Stimulated activated CD8-positive, alpha-beta memory T cell treated with anti-CD3 and anti-CD28 coated beads, Interleukin-15, amount 100 ng/mL, for 4 hours (primary cell): ENCODE data around the gene RASGEF1C.

Experiments
- DNase-seq, 2 donors: peaks; one replicate each; pipeline ENCODE4 v3.0.0-alpha.2; 2020; ENCODE audit warnings: low read depth in 2 of 2

Gene RASGEF1C

GRCh38 chr5:180159756-180160155, 49.3 kb downstream of the RASGEF1C start:
- DNase-seq: no peak

- no peak for DNase-seq
Measured at GRCh38 chr5:180157866-180158265, 51.1 kb downstream of the RASGEF1C start.

- DNase-seq: no peak
Measured at GRCh38 chr5:180156141-180156540, 52.9 kb downstream of the RASGEF1C start.

- DNase-seq: no peak
Measured at GRCh38 chr5:180155365-180155926, 53.6 kb downstream of the RASGEF1C start.

- DNase-seq: no peak
Measured at GRCh38 chr5:180154821-180155364, 54.1 kb downstream of the RASGEF1C start.

- no peak for DNase-seq
Measured at GRCh38 chr5:180153991-180154390, 55.0 kb downstream of the RASGEF1C start.

GRCh38 chr5:180153099-180153498, 55.9 kb downstream of the RASGEF1C start:
- DNase-seq: no peak

GRCh38 chr5:180143656-180144364, 65.2 kb downstream of the RASGEF1C start:
- DNase-seq: no peak

GRCh38 chr5:180142824-180143610, 66.0 kb downstream of the RASGEF1C start:
- DNase-seq: no peak

GRCh38 chr5:180142021-180142765, 66.8 kb downstream of the RASGEF1C start:
- DNase-seq: no peak

GRCh38 chr5:180141068-180141660, 67.8 kb downstream of the RASGEF1C start:
- DNase-seq: no peak

GRCh38 chr5:180140571-180140970, 68.4 kb downstream of the RASGEF1C start:
- DNase-seq: no peak

- DNase-seq: no peak
Measured at GRCh38 chr5:180140079-180140554, 68.9 kb downstream of the RASGEF1C start.

GRCh38 chr5:180139731-180140055, 69.3 kb downstream of the RASGEF1C start:
- DNase-seq: no peak

- DNase-seq: no peak
Measured at GRCh38 chr5:180138976-180139730, 69.9 kb downstream of the RASGEF1C start.

- no peak for DNase-seq
Measured at GRCh38 chr5:180138214-180138975, 70.6 kb downstream of the RASGEF1C start.

- DNase-seq: no peak
Measured at GRCh38 chr5:180137401-180138213, 71.4 kb downstream of the RASGEF1C start.

GRCh38 chr5:180136630-180137381, 72.2 kb downstream of the RASGEF1C start:
- no peak for DNase-seq
